Activated CD8-positive, alpha-beta memory T cell treated with anti-CD3 and anti-CD28 coated beads, Interleukin-2, amount 50 U/mL, for 24 hours (primary cell): ENCODE data around the gene TP53RK.

Experiments
- DNase-seq: peaks from one replicate; pipeline ENCODE4 v3.0.0-alpha.2; 2020; ENCODE audit errors: extremely low read depth

Gene TP53RK

DNA sequence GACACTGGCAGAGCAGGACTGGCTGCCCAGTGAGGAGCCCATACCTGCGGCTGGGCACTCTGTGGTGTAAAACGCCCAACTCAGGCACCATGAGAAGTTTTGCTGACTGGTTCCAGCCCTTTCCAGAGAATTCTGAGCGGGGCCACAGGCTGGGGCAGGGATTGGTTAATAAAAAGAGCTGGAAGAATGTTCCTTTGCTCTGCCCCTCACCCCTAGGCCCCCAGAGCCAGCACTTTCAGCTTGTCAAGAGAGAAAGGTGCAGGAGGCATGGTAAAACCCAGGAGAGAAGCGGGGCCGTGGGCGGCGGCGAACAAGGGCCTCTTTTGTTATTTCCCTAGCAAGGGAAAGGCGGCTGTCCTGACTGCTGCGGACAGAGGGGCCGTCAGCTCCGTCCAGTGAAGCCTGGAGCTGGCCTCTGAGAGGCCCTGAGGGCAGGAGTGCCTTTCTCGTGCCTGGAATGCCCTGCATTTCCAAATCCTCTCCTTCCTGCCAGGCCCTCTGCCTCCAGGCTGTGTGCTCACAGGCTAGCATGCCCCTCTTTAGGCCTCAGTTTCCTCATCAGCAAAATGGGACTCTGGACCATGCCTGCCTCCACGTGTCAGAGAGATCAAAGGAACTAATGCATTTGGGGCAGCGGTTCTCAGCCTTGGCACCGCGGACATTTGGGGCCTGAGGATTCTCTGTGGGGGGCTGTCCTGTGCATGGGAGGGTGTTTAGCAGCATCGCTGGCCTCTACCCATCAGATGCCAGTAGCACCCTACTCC is 50.9 kb downstream of the TP53RK start:
- no peak for DNase-seq

GRCh38 chr20:46637427-46638133 is 51.7 kb downstream of the TP53RK start:
- no peak for DNase-seq

GRCh38 chr20:46637020-46637419 is 52.2 kb downstream of the TP53RK start:
- no peak for DNase-seq

- no peak for DNase-seq
Observed at GRCh38 chr20:46636514-46636913, 52.7 kb downstream of the TP53RK start.

GRCh38 chr20:46635514-46636136 is 53.6 kb downstream of the TP53RK start:
- DNase-seq, result no peak

DNA sequence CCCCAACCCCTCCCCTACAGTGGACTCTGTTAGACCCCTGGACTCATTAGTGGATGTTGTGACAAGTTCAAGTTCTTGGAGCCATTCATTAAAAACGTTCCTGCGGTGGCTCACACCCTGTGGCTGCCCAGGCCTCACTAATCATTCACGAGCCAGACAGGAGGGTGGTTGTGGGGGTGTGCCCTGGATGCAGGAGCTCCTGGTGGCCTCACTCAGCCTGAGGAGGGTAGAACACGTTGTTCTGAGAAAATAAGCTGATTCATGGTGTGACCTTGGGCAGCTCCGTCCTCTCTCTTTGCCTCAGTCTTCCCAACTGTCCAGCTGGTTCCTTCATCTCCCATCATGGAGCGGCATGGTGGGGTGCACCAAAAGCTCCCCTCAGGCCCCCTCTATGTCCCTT is 54.7 kb downstream of the TP53RK start:
- no peak for DNase-seq
